MM.1S (cell line): ENCODE measurements around the gene SPOCK1.
A peak's percentile ranks its signal among the peaks of the same experiment; 100 is the strongest.

Experiments used
- DNase-seq: peaks from one replicate; pipeline ENCODE4 v3.0.0-alpha.2; 2015
- H2AFZ ChIP-seq: fragments of 300-600 bp; sonication (generic); 2 replicates; pipeline ENCODE4 v1.6.0; 2016; ENCODE audit warnings: antibody characterized with exemption, low read length
- H3F3A ChIP-seq: fragments of 300-600 bp; sonication (generic); 2 replicates; pipeline ENCODE4 v1.6.1; 2016; ENCODE audit warnings: mild to moderate bottlenecking, antibody characterized with exemption, low read length, moderate library complexity, mixed read lengths; ENCODE audit not compliant: insufficient read depth
- H3K27ac ChIP-seq: fragments of 300-600 bp; sonication (generic); 2 replicates; pipeline ENCODE4 v1.5.1; 2016; ENCODE audit warnings: mild to moderate bottlenecking, low read length
- H3K27me3 ChIP-seq: fragments of 300-600 bp; sonication (generic); replicated peaks from 2 replicates; pipeline ENCODE4 v1.6.0; 2016; ENCODE audit warnings: low read length; ENCODE audit not compliant: insufficient read depth
- H3K36me3 ChIP-seq: fragments of 300-600 bp; sonication (generic); replicated peaks from 2 replicates; pipeline ENCODE4 v1.6.1; 2016; ENCODE audit warnings: mild to moderate bottlenecking, low read length, mixed read lengths; ENCODE audit not compliant: insufficient read depth
- H3K4me1 ChIP-seq: fragments of 300-600 bp; sonication (generic); 2 replicates; pipeline ENCODE4 v1.6.1; 2016; ENCODE audit warnings: low read length, mixed read lengths
- H3K4me2 ChIP-seq: fragments of 300-600 bp; sonication (generic); 2 replicates; pipeline ENCODE4 v1.6.0; 2016; ENCODE audit warnings: low read depth, low read length
- H3K4me3 ChIP-seq: fragments of 300-600 bp; sonication (generic); 2 replicates; pipeline ENCODE4 v1.5.1; 2016; ENCODE audit warnings: low read length, mixed read lengths
- H3K79me2 ChIP-seq: fragments of 300-600 bp; sonication (generic); 2 replicates; pipeline ENCODE4 v1.6.1; 2016; ENCODE audit warnings: mixed run types, low read length, mixed read lengths
- H3K9ac ChIP-seq: fragments of 300-600 bp; sonication (generic); 2 replicates; pipeline ENCODE4 v1.6.1; 2016; ENCODE audit warnings: low read length, mixed read lengths
- H3K9me2 ChIP-seq: fragments of 300-600 bp; sonication (generic); replicated peaks from 2 replicates; pipeline ENCODE4 v1.6.1; 2016; ENCODE audit warnings: mild to moderate bottlenecking, low read length, mixed read lengths; ENCODE audit not compliant: insufficient read depth
- H3K9me3 ChIP-seq: fragments of 300-600 bp; sonication (generic); replicated peaks from 2 replicates; pipeline ENCODE4 v1.6.1; 2016; ENCODE audit warnings: mild to moderate bottlenecking, low read length, mixed read lengths; ENCODE audit not compliant: insufficient read depth
- H4K20me1 ChIP-seq: fragments of 300-600 bp; sonication (generic); 2 replicates; pipeline ENCODE4 v1.6.1; 2016; ENCODE audit warnings: mild to moderate bottlenecking, low read length, moderate library complexity, mixed read lengths; ENCODE audit not compliant: insufficient read depth
- CTCF ChIP-seq: fragments of 300-600 bp; sonication (generic); IDR thresholded peaks from 2 replicates; pipeline ENCODE4 v1.5.1; 2016; ENCODE audit warnings: antibody characterized with exemption, low read length, mixed read lengths
- EZH2 ChIP-seq: fragments of 300-600 bp; sonication (generic); optimal IDR thresholded peaks from 2 replicates; pipeline ENCODE3; 2017; ENCODE audit warnings: low read depth, mild to moderate bottlenecking, antibody characterized with exemption, low read length, mixed read lengths
- EZH2phosphoT487 ChIP-seq: fragments of 300-600 bp; sonication (generic); IDR thresholded peaks from 2 replicates; pipeline ENCODE4 v1.6.1; 2018; ENCODE audit warnings: antibody characterized with exemption, low read length

Gene SPOCK1

DNA sequence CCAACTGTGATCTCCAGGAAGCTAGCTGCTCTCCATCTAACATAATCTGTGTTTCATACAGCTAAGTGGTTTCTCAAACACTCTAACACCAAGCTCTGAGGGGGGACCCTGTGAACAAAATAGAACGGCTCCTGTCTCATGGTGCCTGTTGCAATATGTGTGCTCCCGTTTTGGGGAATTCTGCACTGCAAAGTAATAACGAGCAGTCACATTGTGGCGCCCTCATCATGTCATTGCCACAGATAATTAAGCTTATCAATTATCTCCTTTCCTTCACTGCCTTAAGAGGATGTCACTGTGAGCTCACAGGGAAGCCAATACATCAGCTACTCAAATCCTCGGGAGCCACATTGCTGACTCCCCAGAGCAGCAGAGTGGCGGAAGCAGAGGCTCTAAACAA lies 416.2 kb downstream of the SPOCK1 start:
- H3K36me3 ChIP-seq, result no peaks in the 10 kb centered on the region
- DNase-seq, result no peak
- H3F3A ChIP-seq, result no peaks in the 10 kb centered on the region
- H2AFZ ChIP-seq, result no peak overlapping the region
- H3K9me2 ChIP-seq, result no peaks in the 10 kb centered on the region
- H3K9me3 ChIP-seq, result no peaks in the 10 kb centered on the region
- no peaks in the 10 kb centered on the region for H4K20me1 ChIP-seq
- no peak overlapping the region for H3K4me2 ChIP-seq
- H3K9ac ChIP-seq, result no peak overlapping the region
- TF ChIP-seq CTCF (no peak), EZH2phosphoT487 (no peak), EZH2 (no peak)
- H3K4me3 ChIP-seq, result no peak overlapping the region
- no peaks in the 10 kb centered on the region for H3K4me1 ChIP-seq
- no peaks in the 10 kb centered on the region for H3K27me3 ChIP-seq
- no peaks in the 10 kb centered on the region for H3K79me2 ChIP-seq
- H3K27ac ChIP-seq, result no peak overlapping the region

GRCh38 chr5:137078171-137078665 lies 420.9 kb downstream of the SPOCK1 start:
- Histone ChIP-seq H4K20me1 (no peaks in the 10 kb centered on the region), H2AFZ (no peak overlapping the region), H3F3A (no peaks in the 10 kb centered on the region), H3K27me3 (no peaks in the 10 kb centered on the region), H3K4me3 (no peak overlapping the region), H3K9me3 (no peaks in the 10 kb centered on the region), H3K9ac (no peak overlapping the region), H3K4me2 (no peak overlapping the region), H3K9me2 (no peaks in the 10 kb centered on the region), H3K4me1 (no peaks in the 10 kb centered on the region), H3K36me3 (no peaks in the 10 kb centered on the region), H3K79me2 (no peaks in the 10 kb centered on the region), H3K27ac (no peak overlapping the region)
- DNase-seq, result no peak
- no peak for TF ChIP-seq CTCF
- no peak for TF ChIP-seq EZH2phosphoT487
- TF ChIP-seq EZH2, result no peak

DNA sequence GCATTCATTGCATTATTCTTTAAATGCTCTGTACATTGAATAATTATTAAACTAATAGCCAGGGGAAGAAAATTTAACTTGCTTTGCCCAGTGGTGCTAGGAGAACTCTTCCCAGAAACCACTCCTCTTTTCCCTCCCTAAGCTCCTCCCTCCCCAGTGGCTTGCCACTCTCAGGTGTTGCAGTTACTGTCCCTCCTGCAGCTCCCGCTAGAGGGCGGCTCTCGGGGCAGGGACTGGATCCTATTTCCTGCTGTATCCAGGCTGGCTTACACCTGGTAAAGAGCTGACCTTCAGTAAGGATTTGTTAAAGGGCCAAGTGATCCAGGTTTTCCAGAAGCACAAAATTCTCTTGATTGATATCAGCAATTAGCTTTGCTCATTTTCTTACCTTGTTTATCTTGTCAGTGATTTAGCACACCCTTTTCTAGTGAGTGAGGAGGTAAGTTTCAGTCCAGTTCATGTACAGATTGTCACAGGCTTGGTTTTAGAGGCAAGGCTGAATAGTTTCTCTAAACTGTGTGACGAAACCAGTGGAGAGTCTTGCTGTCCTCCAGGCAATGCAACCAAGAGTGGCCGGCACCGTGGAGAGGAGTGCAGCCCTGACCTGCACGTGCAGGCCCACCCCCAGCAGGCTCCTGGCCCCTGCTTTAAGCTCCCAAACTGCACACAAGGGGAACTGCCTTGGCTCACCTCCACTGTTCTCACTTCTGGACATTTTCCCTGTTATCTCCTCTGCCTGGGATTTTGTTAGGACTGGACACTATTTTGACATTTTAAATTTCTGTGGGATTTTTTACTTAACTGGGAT lies 423.8 kb downstream of the SPOCK1 start:
- TF ChIP-seq CTCF (peak; percentile 62), EZH2phosphoT487 (no peak)
- Histone ChIP-seq H3F3A (no peaks in the 10 kb centered on the region), H3K9me3 (no peaks in the 10 kb centered on the region), H3K4me2 (no peak overlapping the region), H3K4me1 (no peaks in the 10 kb centered on the region), H3K4me3 (no peak overlapping the region), H4K20me1 (no peaks in the 10 kb centered on the region), H3K9ac (no peak overlapping the region), H3K27ac (no peak overlapping the region), H3K36me3 (no peaks in the 10 kb centered on the region), H2AFZ (no peak overlapping the region), H3K27me3 (no peaks in the 10 kb centered on the region), H3K79me2 (no peaks in the 10 kb centered on the region), H3K9me2 (no peaks in the 10 kb centered on the region)
- peak; percentile 37 for DNase-seq
